ENCODE data around the gene CACNA1D. TPM values are rescaled to one million over a fixed set of nuclear protein-coding genes. Genes with fewer than 3 reads are reported as not detected.

The CACNA1D gene
- total RNA-seq, 1 experiment from 2014 or later, result not detected

DNA sequence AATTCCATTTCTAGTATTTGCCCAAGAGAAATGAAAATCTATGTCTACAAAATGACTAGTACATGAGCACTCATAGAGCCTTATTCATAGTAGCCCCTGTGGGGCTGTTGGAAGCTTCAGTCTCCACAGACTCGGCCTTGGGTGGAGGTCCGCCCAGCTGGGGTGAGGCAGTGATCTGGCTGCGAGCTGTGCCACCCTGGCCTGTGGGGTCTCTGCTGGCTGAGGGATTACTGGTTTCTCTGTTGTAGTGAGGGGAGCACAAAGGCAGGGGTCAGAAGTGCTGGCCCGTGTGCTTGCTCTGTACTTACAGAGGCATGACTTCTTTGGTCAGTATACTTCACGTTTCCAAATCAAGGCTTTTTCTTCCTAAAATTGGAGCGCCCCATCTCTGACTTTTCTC lies 193.7 kb downstream of the CACNA1D start:
- no peak for DNase-seq (ENCODE audit: low read depth)

GRCh38 chr3:53688989-53689388 lies 194.6 kb downstream of the CACNA1D start:
- DNase-seq (ENCODE audit: low read depth), result no peak

DNA sequence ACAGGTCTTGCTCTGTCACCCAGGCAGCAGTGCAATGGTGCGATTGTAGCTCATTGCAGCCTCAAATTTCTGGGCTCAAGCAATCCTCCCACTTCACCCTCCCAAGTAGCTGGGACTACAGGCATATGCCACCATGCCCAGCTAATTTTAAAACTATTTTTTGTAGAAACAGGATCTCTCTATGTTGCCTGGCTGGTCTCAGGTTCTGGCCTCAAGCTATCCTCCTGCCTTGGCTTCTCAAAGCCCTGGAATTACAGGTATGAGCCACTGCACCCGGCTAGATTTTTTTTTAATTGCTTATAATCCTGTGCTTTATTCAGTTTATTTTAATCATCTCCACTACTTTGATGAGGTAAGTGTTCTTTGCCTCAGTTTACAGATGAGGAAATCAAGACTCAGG lies 195.3 kb downstream of the CACNA1D start:
- DNase-seq (ENCODE audit: low read depth), result no peak

DNA sequence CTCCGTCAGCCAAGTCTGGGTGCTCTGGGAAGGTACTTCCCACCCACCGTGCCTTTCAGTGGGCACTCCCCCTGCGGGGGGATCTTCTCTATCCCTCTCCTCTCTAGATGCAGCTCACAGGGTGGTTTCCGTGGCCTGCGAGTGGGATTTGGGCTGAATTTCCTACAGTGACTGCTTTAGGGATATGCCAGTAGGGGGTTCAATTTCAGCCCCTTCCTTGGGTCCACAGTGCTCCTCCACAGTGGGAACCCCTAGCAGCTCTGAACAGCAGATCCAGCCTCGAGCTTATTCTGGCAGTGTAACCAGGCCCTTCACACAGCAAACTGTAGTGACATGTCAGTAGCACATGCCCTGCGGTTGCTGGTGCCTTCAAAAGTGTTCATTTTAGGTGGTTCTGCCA lies 196.1 kb downstream of the CACNA1D start:
- DNase-seq (ENCODE audit: low read depth), result no peak

- no peak for DNase-seq (ENCODE audit: low read depth)
These were observed 196.9 kb downstream of the CACNA1D start for GRCh38 chr3:53691349-53691748.

DNA sequence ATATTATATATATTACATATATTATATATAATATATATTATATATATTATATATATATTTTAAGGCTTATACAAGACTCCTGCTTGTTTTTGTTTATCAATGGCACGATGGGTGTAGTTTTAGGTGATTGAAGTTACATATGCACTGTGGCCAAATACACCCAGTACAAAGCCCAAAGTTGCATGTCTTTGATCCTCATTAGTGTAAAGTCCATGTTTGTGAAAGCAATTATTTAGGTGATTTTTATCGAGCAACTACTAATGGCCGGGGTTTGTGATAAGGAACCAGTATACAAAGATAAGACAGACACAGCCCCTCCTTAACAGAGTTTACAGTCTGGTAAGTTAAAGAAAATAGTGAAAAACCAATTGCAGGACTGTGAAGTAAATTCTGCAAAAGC lies 197.5 kb downstream of the CACNA1D start:
- no peak for DNase-seq (ENCODE audit: low read depth)

DNA sequence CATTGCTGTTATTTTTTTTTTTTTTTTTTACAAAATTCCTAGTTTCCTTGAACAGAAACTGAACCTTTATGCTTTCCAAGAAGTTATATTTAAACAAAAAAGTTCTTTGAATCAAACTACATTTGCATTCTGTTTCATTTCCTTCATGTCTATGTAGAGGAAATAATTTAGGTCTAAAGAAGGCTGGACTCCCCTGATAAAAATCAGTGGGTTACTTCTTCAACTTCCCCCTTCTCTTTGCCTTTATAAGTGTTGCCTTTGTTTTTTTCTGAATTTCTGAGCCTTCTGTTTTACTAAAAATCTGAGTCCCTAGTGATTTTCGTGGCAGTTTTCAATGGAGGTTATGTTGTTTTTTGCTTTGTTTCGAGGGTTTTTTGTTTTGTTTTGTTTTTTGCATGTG lies 199.0 kb downstream of the CACNA1D start:
- DNase-seq (ENCODE audit: low read depth), result no peak

DNA sequence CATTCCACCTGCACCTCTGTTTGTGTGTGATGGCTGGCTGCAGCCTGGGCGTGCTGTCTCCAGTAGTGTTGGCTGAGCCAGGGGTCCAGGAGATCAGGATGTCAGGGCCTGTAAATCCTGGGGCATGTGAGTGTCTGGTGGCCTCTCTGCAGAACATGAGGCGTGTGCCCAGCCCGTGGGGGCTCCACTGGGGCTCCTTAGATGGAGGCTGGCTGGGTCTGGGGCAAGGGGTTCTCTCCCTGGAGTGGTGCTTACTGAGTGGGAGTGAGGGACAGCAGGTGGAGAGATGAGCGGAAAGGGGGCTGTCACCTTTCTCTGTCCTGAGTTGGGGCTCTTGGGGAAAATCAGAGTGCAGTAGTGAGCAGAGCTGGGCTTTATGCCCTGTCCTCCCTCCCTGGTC lies 199.6 kb downstream of the CACNA1D start:
- no peak for DNase-seq (ENCODE audit: low read depth)

DNA sequence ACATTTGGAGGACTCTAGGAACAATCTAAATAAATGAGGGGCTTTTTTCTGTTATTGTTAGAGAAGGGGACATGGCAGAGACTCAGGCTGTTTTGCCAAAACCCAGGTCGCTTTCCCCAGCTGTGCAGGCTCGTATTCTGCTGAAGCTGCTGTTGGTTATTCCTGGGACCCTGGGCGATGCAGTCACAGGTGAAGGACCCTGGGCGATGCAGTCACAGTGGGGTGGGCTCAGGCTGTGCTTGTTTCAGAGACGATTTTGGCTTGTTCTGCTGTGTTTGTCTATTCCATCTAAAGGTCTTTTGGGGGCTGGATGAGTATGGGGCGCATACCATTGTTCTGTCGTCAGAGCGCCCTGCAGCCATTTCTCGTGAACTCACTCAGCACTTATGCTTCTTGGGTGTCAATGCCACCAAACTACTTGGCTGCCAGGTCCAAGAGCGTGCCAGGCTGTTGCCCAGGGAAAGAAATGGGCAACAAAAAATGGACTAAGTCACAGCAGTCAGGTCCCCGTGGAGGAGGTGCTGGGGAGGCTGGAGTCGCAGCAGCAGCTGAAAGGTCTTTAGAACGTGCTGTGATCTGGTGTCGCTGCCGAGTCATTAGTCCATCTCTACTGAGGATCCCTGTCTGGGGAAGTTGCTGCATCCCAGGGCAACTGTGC lies 200.4 kb downstream of the CACNA1D start:
- no peak for DNase-seq (ENCODE audit: low read depth)

DNA sequence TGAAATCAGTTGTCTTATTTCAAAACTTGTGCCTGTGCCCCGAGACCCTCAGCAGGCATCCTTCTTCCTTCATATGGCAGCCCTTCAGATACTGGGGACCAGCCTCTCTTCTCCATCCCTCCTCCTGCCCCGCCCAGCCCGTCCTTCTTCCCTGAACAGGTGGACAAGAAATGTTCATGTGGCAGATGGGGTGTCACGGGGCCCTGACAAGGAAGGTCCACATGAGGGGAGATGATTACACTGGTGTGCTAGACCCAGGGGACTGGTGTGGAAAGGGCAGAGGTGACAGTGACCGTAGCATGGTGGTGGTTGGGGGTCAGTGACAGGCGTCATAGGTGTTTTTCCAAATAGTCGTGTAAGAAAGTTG lies 200.9 kb downstream of the CACNA1D start:
- no peak for DNase-seq (ENCODE audit: low read depth)

GRCh38 chr3:53696401-53697172 lies 202.2 kb downstream of the CACNA1D start:
- DNase-seq (ENCODE audit: low read depth), result no peak

- DNase-seq (ENCODE audit: low read depth), result no peak
These were observed 206.0 kb downstream of the CACNA1D start for GRCh38 chr3:53700441-53700840.

DNA sequence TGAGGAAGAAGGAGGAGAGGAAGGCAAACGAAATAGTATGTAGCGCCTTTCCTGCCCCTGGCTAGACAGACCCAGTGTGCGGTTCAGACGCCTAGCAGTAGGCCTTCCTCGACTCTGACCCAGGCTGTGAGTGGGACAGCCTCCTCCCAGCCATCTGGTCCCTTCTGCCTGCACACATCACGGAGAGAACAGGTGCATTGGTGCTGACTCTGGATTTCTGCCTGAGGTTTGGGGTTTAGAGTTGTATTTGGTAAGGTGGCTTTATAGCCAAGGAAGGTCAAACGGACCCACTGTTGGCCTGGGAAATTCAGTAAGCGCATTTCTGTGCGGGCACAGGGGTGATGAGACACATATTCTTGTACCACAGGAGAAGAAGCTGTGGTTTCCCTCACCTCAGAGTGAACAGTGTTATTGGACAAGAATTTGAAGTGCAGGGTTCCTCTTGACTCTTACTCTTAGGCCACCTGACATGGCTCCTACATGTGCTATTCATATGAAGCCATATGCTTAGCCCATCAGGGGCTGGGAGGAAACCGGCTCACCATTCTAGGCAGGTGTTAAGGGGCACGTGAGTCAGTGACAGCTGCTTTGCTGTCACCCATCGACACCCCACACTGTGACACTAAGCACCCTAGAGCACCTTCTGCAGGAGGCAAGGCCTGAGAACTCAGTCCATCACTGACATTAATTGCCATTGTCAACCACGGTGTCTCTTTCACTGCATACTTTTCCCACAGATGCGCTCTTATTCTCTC lies 208.5 kb downstream of the CACNA1D start:
- no peak for DNase-seq (ENCODE audit: low read depth)

GRCh38 chr3:53703630-53704362 lies 209.4 kb downstream of the CACNA1D start:
- DNase-seq (ENCODE audit: low read depth), result no peak

DNA sequence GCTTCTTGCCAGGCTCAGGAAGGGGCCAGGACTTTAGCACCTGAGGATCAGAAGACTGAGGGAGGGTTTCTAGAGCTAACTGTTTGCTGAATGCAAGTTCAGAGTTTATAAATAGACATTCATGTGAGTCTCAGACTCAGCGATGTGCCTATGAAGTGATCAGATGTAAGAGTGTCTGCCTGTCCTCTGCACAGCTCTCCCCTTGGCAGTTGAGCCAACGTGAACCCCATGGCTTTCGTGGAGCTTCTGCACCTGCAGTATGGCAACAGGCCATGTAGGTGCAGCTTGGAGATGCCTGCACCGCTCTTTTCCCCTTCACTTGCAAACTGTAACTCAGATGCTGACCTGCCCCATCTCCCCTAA lies 209.9 kb downstream of the CACNA1D start:
- DNase-seq (ENCODE audit: low read depth), result no peak

DNA sequence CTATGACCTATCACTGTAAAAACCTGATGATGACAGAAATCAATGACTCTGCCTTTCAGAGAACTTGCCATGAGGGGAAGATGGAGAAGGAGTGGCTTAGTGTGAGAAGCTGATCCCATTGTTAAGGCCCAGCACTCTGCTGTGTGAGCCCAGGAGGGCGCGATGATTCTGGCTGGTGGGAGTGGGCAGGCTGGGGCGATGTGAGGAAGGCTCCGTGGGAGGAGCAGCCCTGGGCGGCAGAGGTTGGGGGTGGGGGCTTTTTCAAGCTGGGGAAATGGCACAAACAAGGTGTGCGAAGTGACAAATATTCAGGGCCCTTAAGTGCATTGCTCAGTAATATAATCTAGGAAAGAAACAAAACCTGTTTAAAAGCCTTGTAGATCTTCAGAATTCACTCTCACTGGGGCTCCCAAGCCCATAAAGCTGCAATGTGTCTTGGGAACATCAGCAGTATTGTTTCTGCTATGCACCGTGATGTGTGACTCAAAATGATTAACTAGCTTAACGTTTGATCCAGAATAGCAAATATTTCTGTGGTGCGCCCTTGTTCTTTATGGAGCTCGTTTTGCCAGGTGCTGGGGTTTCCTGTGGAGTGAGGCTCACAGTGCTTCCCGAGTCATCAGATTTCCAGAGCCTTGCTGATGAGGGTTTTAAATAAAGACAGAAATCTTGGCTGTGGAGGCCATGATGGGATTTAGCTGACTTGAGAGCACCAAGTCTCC lies 210.8 kb downstream of the CACNA1D start:
- DNase-seq (ENCODE audit: low read depth), result no peak

DNA sequence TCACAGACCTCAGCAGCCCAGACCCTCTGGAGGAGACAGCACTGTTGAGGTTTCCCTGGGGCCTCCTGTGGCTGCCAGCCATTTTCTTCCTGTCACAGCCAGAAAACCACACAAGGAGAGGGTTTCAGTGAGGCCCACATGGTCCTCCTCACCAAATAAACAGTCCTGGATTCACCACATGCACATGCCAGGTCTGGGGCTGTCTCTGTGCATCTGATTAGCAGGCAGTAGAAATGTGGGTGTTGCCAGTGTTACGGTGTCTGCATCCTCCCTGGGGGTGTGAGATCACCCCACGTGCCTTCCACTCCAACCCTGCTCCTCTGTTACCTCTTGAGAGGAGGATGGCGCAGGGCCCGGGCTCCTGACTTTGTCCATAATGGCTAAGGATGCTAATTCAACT lies 211.4 kb downstream of the CACNA1D start:
- DNase-seq (ENCODE audit: low read depth), result no peak

- DNase-seq (ENCODE audit: low read depth), result no peak
These were observed 212.8 kb downstream of the CACNA1D start for GRCh38 chr3:53707222-53707621.

DNA sequence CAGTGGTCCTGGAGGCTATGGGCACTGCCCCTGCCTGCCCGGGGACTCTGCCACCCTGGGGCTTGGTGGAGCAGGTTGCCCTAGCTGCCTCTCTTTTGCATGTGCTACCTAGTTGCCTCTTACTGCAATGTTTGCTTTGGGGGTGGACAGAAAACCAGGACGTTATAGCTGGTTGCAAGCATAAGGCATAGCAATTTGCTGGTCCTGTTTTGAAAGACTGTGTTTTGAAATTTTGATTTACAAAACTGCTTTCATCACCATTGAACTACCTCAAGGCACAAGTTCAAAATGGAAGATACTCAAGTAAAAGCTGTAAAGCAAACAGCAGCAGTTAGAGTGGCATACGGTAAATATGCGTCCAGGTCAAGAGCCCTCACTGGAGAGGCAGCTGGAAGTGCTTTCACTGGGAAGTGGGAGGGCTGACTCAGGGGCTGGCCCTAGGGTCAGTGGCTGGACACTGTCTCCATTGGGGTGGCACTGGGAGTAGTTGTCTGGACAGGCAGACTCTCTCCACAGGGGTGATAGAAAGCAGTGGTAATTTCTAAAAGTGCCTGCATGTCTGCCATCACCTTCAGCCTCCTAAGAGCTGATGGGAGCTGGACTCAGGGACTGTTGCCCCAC lies 213.7 kb downstream of the CACNA1D start:
- no peak for DNase-seq (ENCODE audit: low read depth)

DNA sequence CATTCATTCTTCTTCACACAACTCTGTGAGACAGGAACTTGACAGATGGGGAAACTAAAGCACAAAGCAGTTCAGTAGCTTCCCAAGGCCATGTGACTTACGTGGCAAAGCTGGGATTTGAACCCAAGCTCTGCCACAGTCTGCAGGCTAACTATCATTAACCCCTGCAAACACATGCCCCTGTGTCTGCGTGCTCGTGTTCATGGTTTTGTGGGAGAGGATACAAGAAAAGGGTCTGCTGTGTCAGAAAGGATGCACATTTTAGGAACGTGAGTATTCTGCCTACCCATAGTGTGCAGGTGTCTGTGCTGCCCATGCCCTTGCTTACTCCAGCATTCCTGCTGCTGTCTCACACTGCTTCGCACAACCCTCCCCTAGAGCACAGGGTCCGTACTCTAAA lies 214.8 kb downstream of the CACNA1D start:
- no peak for DNase-seq (ENCODE audit: low read depth)
